Psoas muscle (tissue), 8 donors: Measurements from ENCODE around the gene CHD6. TPM values are rescaled to one million over a fixed set of nuclear protein-coding genes. Genes with fewer than 3 reads are reported as not detected.

Experiments used
- ATAC-seq, 4 donors: fragments of 200-7000 bp; cut with Tn5 transposase; one replicate each; pipeline ENCODE4 v1.9.1; 2020; ENCODE audit warnings: moderate library complexity in 3 of 4, mild to moderate bottlenecking in 2 of 4
- DNase-seq, 2 donors: peaks; one replicate each; pipeline ENCODE4 v3.0.0-alpha.2; 2020
- H3K27ac ChIP-seq: fragments of 200-600 bp; one replicate; pipeline ENCODE4 v1.8.0; 2022
- H3K27me3 ChIP-seq, 3 donors: fragments of 200-600 bp in 1 of 3; one replicate each; pipeline versions ENCODE4 v1.6.1 to v1.8.0; 2013 to 2022; ENCODE audit warnings: low read length in 2 of 3, mild to moderate bottlenecking in 2 of 3, moderate library complexity in 1 of 3; ENCODE audit not compliant: insufficient read depth in 3 of 3
- H3K36me3 ChIP-seq, 2 donors: fragments of 200-600 bp in 1 of 2; one replicate each; pipeline versions ENCODE4 v1.6.1 to v1.8.0; 2013 to 2022; ENCODE audit warnings: low read depth in 1 of 2, mild to moderate bottlenecking in 1 of 2, moderate library complexity in 1 of 2; ENCODE audit not compliant: insufficient read depth in 1 of 2
- H3K4me1 ChIP-seq: fragments of 200-600 bp; one replicate; pipeline ENCODE4 v1.8.0; 2022
- H3K4me3 ChIP-seq: fragments of 200-600 bp; one replicate; pipeline ENCODE4 v1.8.0; 2022; ENCODE audit warnings: mild to moderate bottlenecking
- H3K9me3 ChIP-seq: fragments of 200-600 bp; one replicate; pipeline ENCODE4 v1.8.0; 2022
- WGBS, 3 donors: extraction: QIAGEN DNeasy Blood & Tissue Kit; methylation state at CpG; one replicate each; pipeline versions ENCODE4 v1.1.6 to v1.1.7; 2013; 5-methylcytosine and 5-hydroxymethylcytosine counted together
- intact Hi-C, 2 donors: fragments of 100-400 bp; cut with DNase I; formaldehyde crosslinking; loops; one replicate each; pipeline versions ENCODE4 v1.11.0 to v1.14.2; 2022
- polyA plus RNA-seq, 3 donors: library from polyadenylated mRNA; stranded (reverse); fragments of 200-250 nt; gene quantifications; one replicate each; pipeline ENCODE4 v1.2.3, GENCODE V29; 2013
- total RNA-seq, 4 donors: library from RNA; stranded (reverse); fragmentation: NEBNext Ultra II Directional in 2 of 4; extraction: Animal tissue kit (Norgen Biotek cat#: 25700) in 2 of 4; gene quantifications; one replicate each; pipeline versions ENCODE4 v1.2.1 to v1.2.4, GENCODE V29; 2021 to 2023
- TF ChIP-seq, protein P1 (sequence below): fragments of 200-600 bp; IDR thresholded peaks from one replicate; pipeline ENCODE4 v1.8.0; 2022; ENCODE audit warnings: antibody characterized with exemption
- donor health status: healthy with polysubstance abuse.
- donor health status: DM: no; HTN: no; CAD: no; lungs with moderate emphysema.
- donor health status: Bipolar disorder and iron deficiency.
- donor health status: healthy.
- donor health status: DM: yes; HTN: yes; CAD: no.
- donor health status: DM: no; HTN: no; CAD: no.
- donor health status: DM: no; HTN: no; CAD: no.
- donor health status: DM: yes; HTN: yes; CAD: no.

The CHD6 gene
- total and polyA plus RNA-seq, 7 donors: 1.7 to 30.4 (median 17.2) TPM

DNA sequence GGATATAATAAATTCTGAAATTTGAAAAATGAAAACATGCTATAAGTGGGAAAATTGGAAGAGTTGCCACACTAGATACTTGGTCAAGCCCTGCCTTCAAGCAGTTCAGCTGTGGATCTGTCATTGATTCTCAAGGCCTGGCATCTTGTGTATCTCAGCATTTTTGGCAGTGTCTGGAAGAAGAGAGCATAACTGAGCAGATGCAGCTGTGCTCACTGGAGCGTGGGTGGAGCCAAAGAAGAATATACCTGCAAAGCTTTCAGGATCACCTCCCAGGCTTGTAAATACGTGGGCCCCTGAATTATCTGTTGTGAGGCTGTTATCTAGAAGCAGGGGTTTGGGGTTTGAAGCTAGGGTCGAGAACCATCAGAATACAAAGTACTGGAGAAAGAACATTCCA, 31.3 kb upstream of the CHD6 start:
- H3K4me3 ChIP-seq: no peak overlapping the region
- no peaks in the 10 kb centered on the region for H3K27me3 ChIP-seq
- intact Hi-C loops: no loop called here
- no peak for DNase-seq
- H3K4me1 ChIP-seq: no peaks in the 10 kb centered on the region
- WGBS, 3 donors: 66 to 72% (median 72%) methylated on average over 3 of the region's 3 CpGs
- H3K9me3 ChIP-seq: no peaks in the 10 kb centered on the region
- ATAC-seq: no peak
- peaks cover 0 to 2% of the 10 kb centered on the region in 2 donors for H3K36me3 ChIP-seq
- TF ChIP-seq, protein P1, sequence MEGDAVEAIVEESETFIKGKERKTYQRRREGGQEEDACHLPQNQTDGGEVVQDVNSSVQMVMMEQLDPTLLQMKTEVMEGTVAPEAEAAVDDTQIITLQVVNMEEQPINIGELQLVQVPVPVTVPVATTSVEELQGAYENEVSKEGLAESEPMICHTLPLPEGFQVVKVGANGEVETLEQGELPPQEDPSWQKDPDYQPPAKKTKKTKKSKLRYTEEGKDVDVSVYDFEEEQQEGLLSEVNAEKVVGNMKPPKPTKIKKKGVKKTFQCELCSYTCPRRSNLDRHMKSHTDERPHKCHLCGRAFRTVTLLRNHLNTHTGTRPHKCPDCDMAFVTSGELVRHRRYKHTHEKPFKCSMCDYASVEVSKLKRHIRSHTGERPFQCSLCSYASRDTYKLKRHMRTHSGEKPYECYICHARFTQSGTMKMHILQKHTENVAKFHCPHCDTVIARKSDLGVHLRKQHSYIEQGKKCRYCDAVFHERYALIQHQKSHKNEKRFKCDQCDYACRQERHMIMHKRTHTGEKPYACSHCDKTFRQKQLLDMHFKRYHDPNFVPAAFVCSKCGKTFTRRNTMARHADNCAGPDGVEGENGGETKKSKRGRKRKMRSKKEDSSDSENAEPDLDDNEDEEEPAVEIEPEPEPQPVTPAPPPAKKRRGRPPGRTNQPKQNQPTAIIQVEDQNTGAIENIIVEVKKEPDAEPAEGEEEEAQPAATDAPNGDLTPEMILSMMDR: no peak
- no peak overlapping the region for H3K27ac ChIP-seq

DNA sequence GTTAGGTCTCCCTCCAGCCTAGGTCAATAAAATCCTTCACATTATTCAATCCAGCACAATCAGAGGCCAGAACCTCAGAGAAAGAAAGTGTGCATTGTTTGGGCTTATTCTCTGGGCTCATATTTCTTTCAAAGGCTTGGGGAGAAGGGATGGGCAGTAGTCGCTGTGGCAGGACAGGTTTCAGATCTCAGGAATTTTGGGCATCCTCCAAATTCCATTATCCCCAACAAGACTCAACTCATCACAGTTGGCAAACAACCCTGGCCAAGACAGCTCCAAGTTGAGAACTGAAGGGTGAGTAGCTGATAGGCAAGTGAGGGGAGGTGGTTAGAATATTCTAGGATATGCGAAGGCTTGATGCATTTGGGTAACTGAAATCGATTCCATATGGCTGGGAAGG, 27.2 kb upstream of the CHD6 start:
- Histone ChIP-seq H3K36me3 (no peaks in the 10 kb centered on the region), H3K4me3 (no peak overlapping the region), H3K27me3 (peaks cover 0 to 3% (median 0%) of the 10 kb centered on the region in 3 donors), H3K27ac (no peak overlapping the region), H3K9me3 (no peaks in the 10 kb centered on the region), H3K4me1 (no peaks in the 10 kb centered on the region)
- intact Hi-C loops: no loop called here
- 65 to 81% (median 69%) methylated on average over 3 of the region's 3 CpGs for WGBS, 3 donors
- no peak for ATAC-seq
- TF ChIP-seq, protein P1: no peak
- no peak for DNase-seq

DNA sequence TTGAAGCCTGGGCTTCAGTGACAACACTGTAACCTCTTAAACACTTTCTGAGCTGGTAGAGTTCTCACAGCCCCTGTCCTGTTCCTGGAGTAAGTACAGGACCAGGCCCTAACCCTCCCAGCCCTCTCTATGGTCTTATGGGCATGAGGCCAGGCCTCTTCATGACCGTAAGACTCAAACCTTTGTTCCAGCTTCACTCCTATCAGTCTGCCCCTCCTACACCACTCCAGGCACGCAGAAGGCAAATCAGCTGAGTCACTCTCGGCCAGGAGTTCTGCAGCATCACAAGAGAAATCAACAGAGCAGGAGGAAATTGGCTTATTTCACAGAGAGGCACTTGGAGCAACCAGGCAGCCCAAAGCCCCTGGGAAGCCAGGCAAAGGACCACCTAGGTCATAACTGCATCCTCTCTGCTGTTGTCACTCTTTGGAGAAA, 25.3 kb upstream of the CHD6 start:
- intact Hi-C loops: no loop called here
- no peak for ATAC-seq
- Histone ChIP-seq H3K27me3 (peaks cover 0 to 5% (median 0%) of the 10 kb centered on the region in 3 donors), H3K9me3 (no peaks in the 10 kb centered on the region), H3K36me3 (no peaks in the 10 kb centered on the region), H3K4me1 (no peaks in the 10 kb centered on the region), H3K4me3 (no peak overlapping the region), H3K27ac (no peak overlapping the region)
- no peak for DNase-seq
- TF ChIP-seq, protein P1: no peak
- WGBS, 3 donors: 38 to 54% (median 48%) methylated on average over 3 of the region's 3 CpGs

DNA sequence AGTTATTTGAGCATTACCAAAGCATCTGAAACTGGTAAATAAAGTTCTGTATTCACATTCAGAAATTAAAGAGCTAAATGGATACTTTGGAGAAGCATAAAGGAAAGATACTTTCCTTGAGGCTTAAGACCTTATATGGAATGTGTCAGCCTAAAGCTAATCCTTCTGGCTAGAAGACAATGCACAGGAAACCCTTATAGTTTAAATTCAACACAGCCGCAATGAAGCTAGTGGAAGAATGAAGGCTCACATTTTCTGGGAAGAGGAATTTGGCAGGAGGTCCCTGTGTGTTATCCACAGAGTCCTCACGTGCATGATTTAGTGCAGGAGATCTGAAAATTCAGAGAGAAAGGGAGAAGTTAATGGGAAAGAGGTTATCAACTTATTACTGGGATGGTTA, 21.5 kb upstream of the CHD6 start:
- no peaks in the 10 kb centered on the region for H3K4me1 ChIP-seq
- intact Hi-C loops: no loop called here
- no peaks in the 10 kb centered on the region for H3K36me3 ChIP-seq
- ATAC-seq (no peak), DNase-seq (no peak)
- no peaks in the 10 kb centered on the region for H3K9me3 ChIP-seq
- WGBS, 3 donors: 22 to 33% (median 31%) methylated on average over 2 of the region's 2 CpGs
- TF ChIP-seq, protein P1: no peak
- H3K27me3 ChIP-seq: peaks cover 0 to 21% (median 0%) of the 10 kb centered on the region in 3 donors
- H3K4me3 ChIP-seq: no peak overlapping the region
- no peak overlapping the region for H3K27ac ChIP-seq

DNA sequence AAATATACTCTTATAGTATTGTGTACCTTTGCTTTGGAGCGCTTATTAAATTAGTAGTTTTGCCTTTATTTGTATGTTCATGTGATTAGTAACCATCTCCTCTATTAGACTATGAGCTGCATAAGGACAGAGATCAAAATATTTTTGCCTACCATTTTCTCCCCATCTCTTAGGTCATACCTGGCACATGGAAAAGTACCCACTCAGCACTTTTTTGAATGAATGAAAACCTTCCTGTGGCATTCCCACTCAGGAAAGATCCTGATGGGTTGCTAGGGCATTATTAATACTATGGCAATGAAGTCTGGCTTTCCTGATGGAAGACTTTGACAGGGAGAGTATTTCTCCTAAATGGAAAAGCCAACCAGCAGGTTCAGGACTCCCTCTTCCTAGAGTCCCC, 20.3 kb upstream of the CHD6 start:
- H3K4me1 ChIP-seq: no peaks in the 10 kb centered on the region
- WGBS, 3 donors: 96 to 97% (median 97%) methylated on average over 1 of the region's 1 CpG
- H3K36me3 ChIP-seq: no peaks in the 10 kb centered on the region
- TF ChIP-seq, protein P1: no peak
- no peak overlapping the region for H3K4me3 ChIP-seq
- ATAC-seq (no peak), DNase-seq (no peak)
- H3K9me3 ChIP-seq: no peaks in the 10 kb centered on the region
- intact Hi-C loops: no loop called here
- H3K27me3 ChIP-seq: peaks cover 0 to 18% (median 0%) of the 10 kb centered on the region in 3 donors
- H3K27ac ChIP-seq: no peak overlapping the region
